GM21447 (cell line): ENCODE data around the gene C1QL2.

Experiments used
- ATAC-seq: cut with Tn5 transposase; IDR thresholded peaks from one replicate; pipeline ENCODE4 v1.9.1; 2021; ENCODE audit not compliant: unreplicated experiment

The C1QL2 gene

GRCh38 chr2:119109866-119110265, 48.7 kb downstream of the C1QL2 start:
- no peak for ATAC-seq

DNA sequence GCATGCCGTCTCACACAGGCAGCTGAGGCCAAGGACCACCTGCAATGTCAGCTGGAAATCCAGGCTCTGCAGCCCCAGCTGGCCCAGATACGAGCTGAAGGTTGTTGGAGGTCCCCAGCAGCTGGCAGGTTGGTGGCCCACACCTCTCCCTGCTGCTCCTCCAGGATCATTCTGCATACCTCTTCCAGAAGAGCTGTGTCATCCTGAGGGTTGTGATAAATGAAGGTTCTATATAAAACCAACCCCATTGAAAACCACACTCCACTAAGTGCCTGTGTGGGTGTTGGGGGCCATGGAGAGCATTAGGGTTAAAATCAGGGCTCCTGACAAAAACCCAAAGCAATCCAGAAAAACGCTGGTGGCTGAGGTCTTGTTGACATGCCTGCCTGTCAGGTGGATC, 50.4 kb downstream of the C1QL2 start:
- ATAC-seq: no peak

GRCh38 chr2:119106301-119106897, 52.2 kb downstream of the C1QL2 start:
- no peak for ATAC-seq
